Measurements from ENCODE around the gene C21orf91.

DNA sequence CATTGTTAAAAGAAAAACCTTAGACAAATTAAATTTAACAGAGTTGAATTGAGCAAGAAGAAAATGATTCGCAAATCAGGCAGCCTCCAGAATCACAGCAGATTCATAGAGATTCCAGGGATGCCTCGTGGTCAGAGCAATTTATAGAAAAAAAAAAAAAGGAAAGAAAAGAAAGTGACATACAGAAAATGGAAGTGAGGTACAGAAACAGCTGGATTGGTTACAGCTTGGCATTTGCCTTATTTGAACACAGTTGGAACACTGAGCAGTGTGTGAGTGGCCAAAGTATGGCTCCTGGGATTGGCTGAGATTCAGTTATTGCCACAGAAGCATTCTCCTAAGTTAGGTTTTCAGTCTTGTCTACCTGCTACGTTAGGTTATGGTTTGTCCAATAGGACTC is 9.1 kb upstream of the C21orf91 start:
- TF ChIP-seq, protein P1, sequence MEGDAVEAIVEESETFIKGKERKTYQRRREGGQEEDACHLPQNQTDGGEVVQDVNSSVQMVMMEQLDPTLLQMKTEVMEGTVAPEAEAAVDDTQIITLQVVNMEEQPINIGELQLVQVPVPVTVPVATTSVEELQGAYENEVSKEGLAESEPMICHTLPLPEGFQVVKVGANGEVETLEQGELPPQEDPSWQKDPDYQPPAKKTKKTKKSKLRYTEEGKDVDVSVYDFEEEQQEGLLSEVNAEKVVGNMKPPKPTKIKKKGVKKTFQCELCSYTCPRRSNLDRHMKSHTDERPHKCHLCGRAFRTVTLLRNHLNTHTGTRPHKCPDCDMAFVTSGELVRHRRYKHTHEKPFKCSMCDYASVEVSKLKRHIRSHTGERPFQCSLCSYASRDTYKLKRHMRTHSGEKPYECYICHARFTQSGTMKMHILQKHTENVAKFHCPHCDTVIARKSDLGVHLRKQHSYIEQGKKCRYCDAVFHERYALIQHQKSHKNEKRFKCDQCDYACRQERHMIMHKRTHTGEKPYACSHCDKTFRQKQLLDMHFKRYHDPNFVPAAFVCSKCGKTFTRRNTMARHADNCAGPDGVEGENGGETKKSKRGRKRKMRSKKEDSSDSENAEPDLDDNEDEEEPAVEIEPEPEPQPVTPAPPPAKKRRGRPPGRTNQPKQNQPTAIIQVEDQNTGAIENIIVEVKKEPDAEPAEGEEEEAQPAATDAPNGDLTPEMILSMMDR (IDR thresholded peaks at IDR 0.05) = no peak
- no peak for TF ChIP-seq POLR2A (IDR thresholded peaks at IDR 0.05)

Measured in tibial nerve (tissue), 3 donors.